CD4-positive, CD25-positive, alpha-beta regulatory T cell (primary cell): ENCODE data around the gene RORB. TPM values are rescaled to one million over a fixed set of nuclear protein-coding genes. Genes with fewer than 3 reads are reported as not detected.

Source experiments
- ATAC-seq, 2 donors: fragments of 150-1000 bp; cut with Tn5 transposase; one replicate each; pipeline ENCODE4 v1.10.0; 2021; ENCODE audit warnings: low read depth in 2 of 2, moderate number of reproducible peaks in 2 of 2, moderate library complexity in 1 of 2
- DNase-seq, 3 donors: peaks; one replicate each; pipeline versions ENCODE4 v3.0.0 to v3.0.0-alpha.2; 2012 to 2022; ENCODE audit warnings: mixed read lengths in 1 of 3
- H3K27ac ChIP-seq: one replicate; pipeline ENCODE4 v1.7.0; 2013; ENCODE audit warnings: mild to moderate bottlenecking, low read length; ENCODE audit not compliant: insufficient read depth, poor library complexity, severe bottlenecking
- H3K27me3 ChIP-seq: one replicate; pipeline ENCODE4 v1.7.0; 2013; ENCODE audit warnings: low read length; ENCODE audit not compliant: control insufficient read depth, insufficient read depth
- H3K36me3 ChIP-seq: one replicate; pipeline ENCODE4 v1.7.0; 2013; ENCODE audit warnings: mild to moderate bottlenecking, low read length, moderate library complexity; ENCODE audit not compliant: control insufficient read depth, insufficient read depth
- H3K4me1 ChIP-seq: 2 replicates; pipeline ENCODE4 v1.7.0; 2013; ENCODE audit warnings: mild to moderate bottlenecking, low read length; ENCODE audit not compliant: insufficient read depth, control insufficient read depth, poor library complexity, severe bottlenecking
- H3K4me3 ChIP-seq: one replicate; pipeline ENCODE4 v1.7.0; 2013; ENCODE audit warnings: low read depth, mild to moderate bottlenecking, low read length, moderate library complexity
- H3K9me3 ChIP-seq, 2 experiments: 1 replicate in 1 of 2; 2 replicates in 1 of 2; pipeline ENCODE4 v1.7.0; 2013; ENCODE audit warnings: low read length in 2 of 2, mild to moderate bottlenecking in 1 of 2, moderate library complexity in 1 of 2; ENCODE audit not compliant: control insufficient read depth in 2 of 2
- H3K27ac Mint-ChIP-seq, 3 donors: one replicate each; pipeline ENCODE4 v1.8.0; 2020 to 2022; ENCODE audit warnings: mild to moderate bottlenecking in 3 of 3, mixed read lengths in 3 of 3, moderate library complexity in 2 of 3
- H3K27me3 Mint-ChIP-seq: one replicate; pipeline ENCODE4 v1.8.0; 2022; ENCODE audit warnings: mild to moderate bottlenecking, mixed read lengths
- H3K36me3 Mint-ChIP-seq: one replicate; pipeline ENCODE4 v1.8.0; 2020; ENCODE audit warnings: mixed read lengths
- H3K4me1 Mint-ChIP-seq, 4 donors: one replicate each; pipeline ENCODE4 v1.8.0; 2020 to 2022; ENCODE audit warnings: mixed read lengths in 4 of 4, mild to moderate bottlenecking in 1 of 4
- H3K4me3 Mint-ChIP-seq, 4 donors: one replicate each; pipeline ENCODE4 v1.8.0; 2020 to 2022; ENCODE audit warnings: mild to moderate bottlenecking in 4 of 4, mixed read lengths in 4 of 4, moderate library complexity in 3 of 4
- H3K9me3 Mint-ChIP-seq, 7 donors: one replicate each; pipeline ENCODE4 v1.8.0; 2020 to 2022; ENCODE audit warnings: mixed read lengths in 7 of 7, mild to moderate bottlenecking in 3 of 7, moderate library complexity in 2 of 7
- polyA plus RNA-seq, 4 donors: library from polyadenylated mRNA; unstranded; fragments of 300-500 nt; fragmentation: Illumina TruSeq; gene quantifications; one replicate each; pipeline ENCODE4 v1.2.3, GENCODE V29; 2021
- total RNA-seq: library from RNA; stranded (reverse); gene quantifications from one replicate; pipeline ENCODE4 v1.2.3, GENCODE V29; 2022

Gene RORB
- total and polyA plus RNA-seq, 5 donors from 2014 or later, result not detected

DNA sequence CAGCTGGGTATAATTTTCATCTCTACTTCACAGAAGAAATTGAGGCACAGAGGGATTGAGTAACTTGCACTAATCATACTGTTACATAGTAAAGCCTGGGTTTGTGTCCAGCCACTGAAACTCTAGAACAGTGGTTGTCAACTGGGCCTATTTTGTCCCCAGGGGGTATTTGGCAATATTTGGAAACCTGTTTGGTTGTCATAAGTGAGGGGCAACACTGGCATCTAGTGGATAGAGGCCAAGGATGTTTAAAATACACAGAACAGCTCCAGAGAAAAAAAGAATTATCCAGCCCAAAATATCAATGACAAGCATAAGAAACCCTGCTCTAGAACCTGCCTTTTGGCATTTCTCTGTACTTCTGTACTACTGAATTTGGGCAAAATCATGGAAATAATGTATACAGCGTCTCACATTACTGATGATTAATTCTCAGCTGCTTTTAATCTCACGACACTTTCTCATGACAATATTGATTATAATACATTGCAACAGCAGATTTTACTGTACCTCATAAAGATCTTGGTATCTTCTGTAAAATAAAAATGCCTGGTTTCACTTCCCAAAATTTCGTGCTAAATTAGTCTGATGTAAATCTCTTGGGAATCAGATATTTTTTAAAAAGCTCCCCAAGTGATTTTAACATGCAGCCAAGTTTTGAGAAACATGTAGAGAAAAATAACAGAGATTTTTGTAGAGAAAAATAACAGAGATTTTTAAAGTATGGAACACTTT is 112.7 kb downstream of the RORB start:
- Histone ChIP-seq H3K4me3 (no peak overlapping the region), H3K4me1 (no peaks in the 10 kb centered on the region), H3K9me3 (no peaks in the 10 kb centered on the region), H3K36me3 (no peaks in the 10 kb centered on the region), H3K27ac (no peak overlapping the region), H3K27me3 (no peaks in the 10 kb centered on the region)
- H3K9me3 Mint-ChIP-seq, result peaks cover 0 to 2% (median 0%) of the 10 kb centered on the region in 7 donors
- DNase-seq, result no peak
- no peaks in the 10 kb centered on the region for H3K36me3 Mint-ChIP-seq
- ATAC-seq, result no peak
- no peak overlapping the region for H3K27ac Mint-ChIP-seq
- H3K27me3 Mint-ChIP-seq, result peaks cover 5% of the 10 kb centered on the region
- no peak overlapping the region for H3K4me3 Mint-ChIP-seq
- no peaks in the 10 kb centered on the region for H3K4me1 Mint-ChIP-seq

DNA sequence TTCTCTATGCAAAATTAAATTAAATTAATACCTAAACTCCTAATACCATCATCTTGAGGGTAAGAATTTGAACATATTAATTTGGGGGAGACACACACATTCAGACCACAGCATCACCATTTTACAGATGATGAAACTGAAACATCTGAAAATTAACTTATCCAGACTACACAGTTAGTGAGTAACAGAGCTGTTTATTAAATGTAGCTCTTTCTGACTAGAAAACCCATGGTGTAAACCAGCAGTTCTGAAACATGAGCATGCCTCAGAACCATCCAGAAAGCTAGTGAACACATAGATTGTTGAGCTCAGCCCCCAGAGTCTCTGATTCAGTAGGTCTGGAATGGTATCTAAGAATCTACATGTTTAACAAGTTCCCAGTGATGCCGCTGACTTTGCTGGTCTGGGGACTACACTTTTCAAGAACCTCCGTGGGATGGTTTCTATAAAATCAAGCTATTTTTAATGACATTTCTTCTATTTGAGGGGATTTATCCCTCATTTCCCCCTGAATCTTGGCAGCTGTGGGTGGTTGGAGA is 113.5 kb downstream of the RORB start:
- Histone ChIP-seq H3K9me3 (no peaks in the 10 kb centered on the region), H3K27me3 (no peaks in the 10 kb centered on the region), H3K4me1 (no peaks in the 10 kb centered on the region), H3K36me3 (no peaks in the 10 kb centered on the region), H3K4me3 (no peak overlapping the region), H3K27ac (no peak overlapping the region)
- no peaks in the 10 kb centered on the region for H3K36me3 Mint-ChIP-seq
- DNase-seq (no peak), ATAC-seq (no peak)
- H3K27me3 Mint-ChIP-seq, result peaks cover 5% of the 10 kb centered on the region
- peaks cover 0 to 2% (median 0%) of the 10 kb centered on the region in 7 donors for H3K9me3 Mint-ChIP-seq
- H3K4me3 Mint-ChIP-seq, result no peak overlapping the region
- H3K4me1 Mint-ChIP-seq, result no peaks in the 10 kb centered on the region
- no peak overlapping the region for H3K27ac Mint-ChIP-seq

DNA sequence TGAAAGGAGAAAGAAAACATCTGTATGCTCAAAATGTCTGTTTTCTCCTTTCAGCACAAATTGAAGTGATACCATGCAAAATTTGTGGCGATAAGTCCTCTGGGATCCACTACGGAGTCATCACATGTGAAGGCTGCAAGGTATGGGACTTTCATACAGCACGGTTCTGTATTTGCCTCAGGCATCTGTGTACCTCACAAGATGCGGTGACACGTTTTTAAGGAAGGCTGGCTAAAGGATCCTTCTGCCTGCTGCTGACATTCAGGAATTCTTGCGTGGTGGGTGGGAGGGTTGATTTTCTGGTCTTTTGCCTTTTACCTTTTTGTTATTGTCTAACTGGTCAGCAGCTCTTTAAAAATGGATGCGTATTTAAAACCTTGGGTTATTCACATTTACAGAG is 133.1 kb downstream of the RORB start:
- Mint-ChIP-seq H3K27ac (no peak overlapping the region), H3K36me3 (no peaks in the 10 kb centered on the region), H3K4me1 (no peaks in the 10 kb centered on the region), H3K27me3 (no peaks in the 10 kb centered on the region), H3K9me3 (peaks cover 0 to 3% (median 0%) of the 10 kb centered on the region in 7 donors), H3K4me3 (no peak overlapping the region)
- Histone ChIP-seq H3K9me3 (no peaks in the 10 kb centered on the region), H3K36me3 (no peaks in the 10 kb centered on the region), H3K4me3 (no peak overlapping the region), H3K27me3 (no peaks in the 10 kb centered on the region), H3K27ac (no peak overlapping the region), H3K4me1 (no peaks in the 10 kb centered on the region)
- ATAC-seq, result no peak
- no peak for DNase-seq

DNA sequence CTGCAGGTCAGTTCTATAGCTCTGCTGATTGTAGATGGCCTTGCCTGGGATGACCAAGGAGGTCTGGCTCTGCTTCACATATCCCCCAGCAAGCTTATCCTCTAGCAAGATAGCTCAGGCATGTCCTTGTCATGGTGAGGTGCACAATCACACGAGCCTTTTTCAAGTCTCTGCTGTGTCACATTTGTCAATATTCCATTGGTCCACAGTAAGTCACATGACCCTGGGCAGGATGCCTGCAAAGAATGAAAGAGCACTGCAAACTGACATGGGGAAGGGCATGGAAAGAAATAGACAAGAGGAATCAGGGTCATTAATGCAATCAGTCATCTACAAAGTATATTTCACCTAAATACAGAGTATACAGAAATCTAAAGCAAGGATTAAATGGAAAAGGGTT is 142.0 kb downstream of the RORB start:
- Mint-ChIP-seq H3K27ac (no peak overlapping the region), H3K27me3 (peaks cover 8% of the 10 kb centered on the region)

DNA sequence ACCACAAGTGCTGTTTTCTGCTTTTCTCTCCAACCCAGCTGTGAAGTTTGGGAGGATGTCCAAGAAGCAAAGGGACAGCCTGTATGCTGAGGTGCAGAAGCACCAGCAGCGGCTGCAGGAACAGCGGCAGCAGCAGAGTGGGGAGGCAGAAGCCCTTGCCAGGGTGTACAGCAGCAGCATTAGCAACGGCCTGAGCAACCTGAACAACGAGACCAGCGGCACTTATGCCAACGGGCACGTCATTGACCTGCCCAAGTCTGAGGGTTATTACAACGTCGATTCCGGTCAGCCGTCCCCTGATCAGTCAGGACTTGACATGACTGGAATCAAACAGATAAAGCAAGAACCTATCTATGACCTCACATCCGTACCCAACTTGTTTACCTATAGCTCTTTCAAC is 145.2 kb downstream of the RORB start:
- Mint-ChIP-seq H3K9me3 (peaks cover 0 to 1% (median 0%) of the 10 kb centered on the region in 7 donors), H3K4me1 (no peaks in the 10 kb centered on the region), H3K27me3 (peaks cover 8% of the 10 kb centered on the region), H3K27ac (no peak overlapping the region), H3K4me3 (no peak overlapping the region), H3K36me3 (no peaks in the 10 kb centered on the region)
- DNase-seq (no peak), ATAC-seq (no peak)
- H3K27ac ChIP-seq, result no peak overlapping the region
- no peaks in the 10 kb centered on the region for H3K36me3 ChIP-seq
- no peaks in the 10 kb centered on the region for H3K4me1 ChIP-seq
- no peaks in the 10 kb centered on the region for H3K27me3 ChIP-seq
- H3K9me3 ChIP-seq, result no peaks in the 10 kb centered on the region
- H3K4me3 ChIP-seq, result no peak overlapping the region

More for the DNA sequence above, 142.0 kb downstream of the RORB start:
- no peak overlapping the region for H3K4me3 Mint-ChIP-seq
- Histone ChIP-seq H3K9me3 (no peaks in the 10 kb centered on the region), H3K36me3 (no peaks in the 10 kb centered on the region), H3K4me1 (no peaks in the 10 kb centered on the region), H3K27me3 (no peaks in the 10 kb centered on the region), H3K27ac (no peak overlapping the region), H3K4me3 (no peak overlapping the region)
- DNase-seq (no peak), ATAC-seq (no peak)
- peaks cover 0 to 1% (median 0%) of the 10 kb centered on the region in 7 donors for H3K9me3 Mint-ChIP-seq
- no peaks in the 10 kb centered on the region for H3K4me1 Mint-ChIP-seq
- no peaks in the 10 kb centered on the region for H3K36me3 Mint-ChIP-seq

DNA sequence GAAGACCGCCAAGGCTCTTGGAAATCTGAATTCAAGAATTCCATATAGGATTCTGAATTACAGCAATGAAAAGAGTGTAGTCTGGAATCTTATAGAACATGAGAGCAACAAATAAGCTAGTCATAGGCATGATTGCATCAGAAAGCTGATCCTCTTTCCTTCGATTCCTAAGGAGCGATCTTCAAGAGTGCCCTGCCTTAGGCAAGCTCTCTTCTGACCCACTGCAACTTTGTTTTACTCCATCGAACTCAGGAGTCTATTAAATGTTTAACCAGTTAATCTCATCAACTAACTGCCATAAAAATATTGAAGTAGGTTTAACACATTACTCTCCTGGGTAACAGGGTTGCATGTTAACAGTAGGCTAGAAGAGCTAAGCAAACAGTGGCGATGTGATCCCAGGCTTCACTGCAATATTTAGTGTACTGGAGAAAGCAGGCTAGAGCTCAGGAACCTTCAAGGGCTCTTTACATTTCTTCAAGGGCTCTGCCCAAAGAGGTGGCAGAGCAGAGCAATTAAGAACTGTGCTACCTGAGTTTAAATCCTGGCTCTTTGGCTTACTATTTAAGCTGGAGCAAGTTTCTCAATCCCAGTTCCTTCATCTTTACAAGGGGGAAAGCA is 146.3 kb downstream of the RORB start:
- DNase-seq, result no peak
- H3K27ac ChIP-seq, result no peak overlapping the region
- no peaks in the 10 kb centered on the region for H3K4me1 ChIP-seq
- no peaks in the 10 kb centered on the region for H3K9me3 ChIP-seq
- H3K27me3 ChIP-seq, result no peaks in the 10 kb centered on the region
- Mint-ChIP-seq H3K9me3 (peaks cover 0 to 1% (median 0%) of the 10 kb centered on the region in 7 donors), H3K27ac (no peak overlapping the region), H3K27me3 (peaks cover 10% of the 10 kb centered on the region), H3K4me3 (no peak overlapping the region), H3K4me1 (no peaks in the 10 kb centered on the region), H3K36me3 (no peaks in the 10 kb centered on the region)
- no peak overlapping the region for H3K4me3 ChIP-seq
- ATAC-seq, result no peak
- H3K36me3 ChIP-seq, result no peaks in the 10 kb centered on the region

DNA sequence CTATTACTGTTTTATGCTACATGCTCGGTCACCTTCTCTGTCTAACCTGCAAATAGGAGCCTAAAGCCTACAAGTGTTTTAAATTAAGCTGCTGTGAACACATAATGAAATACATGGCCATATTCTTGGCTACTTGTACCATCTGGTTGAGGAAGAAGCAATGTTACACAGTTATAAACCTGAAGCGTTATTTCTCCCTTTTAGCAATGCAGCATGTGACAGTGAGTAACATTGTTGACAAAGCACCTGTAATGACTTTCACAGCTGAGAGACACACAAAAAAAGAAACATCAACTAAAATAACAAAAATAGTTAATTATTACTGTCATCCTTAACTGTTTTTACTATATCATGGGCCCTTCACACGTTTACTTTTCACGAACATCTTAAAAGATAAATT is 146.9 kb downstream of the RORB start:
- H3K4me1 Mint-ChIP-seq, result no peaks in the 10 kb centered on the region
- H3K36me3 Mint-ChIP-seq, result no peaks in the 10 kb centered on the region
- H3K9me3 Mint-ChIP-seq, result peaks cover 0 to 1% (median 0%) of the 10 kb centered on the region in 7 donors
- peaks cover 11% of the 10 kb centered on the region for H3K27me3 Mint-ChIP-seq
- ATAC-seq (no peak), DNase-seq (no peak)
- no peak overlapping the region for H3K27ac ChIP-seq
- no peaks in the 10 kb centered on the region for H3K36me3 ChIP-seq
- no peak overlapping the region for H3K27ac Mint-ChIP-seq
- no peaks in the 10 kb centered on the region for H3K9me3 ChIP-seq
- no peak overlapping the region for H3K4me3 Mint-ChIP-seq
- no peak overlapping the region for H3K4me3 ChIP-seq
- no peaks in the 10 kb centered on the region for H3K4me1 ChIP-seq
- no peaks in the 10 kb centered on the region for H3K27me3 ChIP-seq
